HG03432 (cell line): ENCODE measurements around the gene FAM117A.
"Not testable (repeated sequence)": the region's sequence is repeated elsewhere in the genome, so short reads cannot be mapped to it uniquely, and the experiment has no call there.

Experiments
- ATAC-seq: cut with Tn5 transposase; IDR thresholded peaks from one replicate; pipeline ENCODE4 v1.9.1; 2021; ENCODE audit warnings: mild to moderate bottlenecking, moderate library complexity; ENCODE audit not compliant: unreplicated experiment

The FAM117A gene

DNA sequence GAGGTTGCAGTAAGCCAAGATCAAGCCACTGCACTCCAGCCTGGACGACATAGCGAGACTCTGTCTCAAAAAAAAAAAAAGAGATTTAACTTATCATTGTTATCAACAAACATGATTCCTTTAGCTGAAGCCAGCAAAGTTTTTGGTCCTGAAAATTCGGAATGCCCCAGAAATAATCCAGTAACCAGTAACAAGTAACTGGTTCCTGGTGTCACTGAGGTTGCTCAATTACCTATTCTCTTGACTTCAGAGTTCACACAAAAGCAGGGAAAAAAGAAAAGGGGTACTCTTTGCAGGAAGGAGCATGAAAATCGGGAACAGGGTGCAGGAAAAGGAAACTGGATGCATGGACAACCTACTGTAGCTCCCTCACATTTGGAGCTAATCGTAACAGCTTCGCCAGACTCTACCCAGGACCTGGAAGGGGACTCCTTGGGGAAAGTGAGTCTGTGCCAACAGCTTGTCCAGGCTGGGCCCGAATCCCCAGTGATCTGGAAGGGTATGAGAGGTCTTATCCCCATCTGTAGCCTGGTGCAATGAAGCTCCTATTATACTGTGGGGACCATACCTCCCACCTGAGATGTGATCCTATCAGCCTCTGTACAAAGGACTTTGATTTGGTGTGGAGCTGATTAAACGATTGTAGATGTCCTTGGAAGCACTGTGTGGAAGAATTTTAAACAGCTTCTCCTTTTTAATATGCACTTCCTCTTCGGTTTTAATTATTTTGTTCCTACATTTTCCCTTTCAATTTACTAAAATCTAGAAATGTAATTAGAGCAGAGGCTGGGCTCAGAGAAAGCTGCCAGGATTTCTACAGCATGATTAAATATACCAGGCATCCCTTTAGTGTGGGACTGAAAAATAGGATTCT lies 82.6 kb downstream of the FAM117A start:
- ATAC-seq = no peak

DNA sequence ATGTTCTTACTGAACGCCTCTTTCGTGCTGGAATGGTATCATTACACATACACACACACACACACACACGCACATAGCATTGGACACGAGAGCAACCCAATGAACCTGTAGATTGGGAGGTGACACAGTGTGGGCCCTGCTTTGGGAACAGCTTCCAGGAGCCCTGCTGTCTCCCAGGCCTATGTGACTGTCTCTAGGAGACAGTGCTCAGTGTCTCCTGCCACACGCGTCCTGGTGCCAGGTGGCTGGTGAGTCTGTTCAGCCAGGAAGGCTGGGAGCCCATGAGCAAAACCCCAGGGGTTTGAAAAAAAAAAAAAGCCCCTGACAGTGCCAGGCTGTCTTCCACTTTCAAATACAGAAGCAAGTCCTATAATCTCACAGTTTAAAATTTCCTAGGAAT lies 83.6 kb downstream of the FAM117A start:
- no peak for ATAC-seq

DNA sequence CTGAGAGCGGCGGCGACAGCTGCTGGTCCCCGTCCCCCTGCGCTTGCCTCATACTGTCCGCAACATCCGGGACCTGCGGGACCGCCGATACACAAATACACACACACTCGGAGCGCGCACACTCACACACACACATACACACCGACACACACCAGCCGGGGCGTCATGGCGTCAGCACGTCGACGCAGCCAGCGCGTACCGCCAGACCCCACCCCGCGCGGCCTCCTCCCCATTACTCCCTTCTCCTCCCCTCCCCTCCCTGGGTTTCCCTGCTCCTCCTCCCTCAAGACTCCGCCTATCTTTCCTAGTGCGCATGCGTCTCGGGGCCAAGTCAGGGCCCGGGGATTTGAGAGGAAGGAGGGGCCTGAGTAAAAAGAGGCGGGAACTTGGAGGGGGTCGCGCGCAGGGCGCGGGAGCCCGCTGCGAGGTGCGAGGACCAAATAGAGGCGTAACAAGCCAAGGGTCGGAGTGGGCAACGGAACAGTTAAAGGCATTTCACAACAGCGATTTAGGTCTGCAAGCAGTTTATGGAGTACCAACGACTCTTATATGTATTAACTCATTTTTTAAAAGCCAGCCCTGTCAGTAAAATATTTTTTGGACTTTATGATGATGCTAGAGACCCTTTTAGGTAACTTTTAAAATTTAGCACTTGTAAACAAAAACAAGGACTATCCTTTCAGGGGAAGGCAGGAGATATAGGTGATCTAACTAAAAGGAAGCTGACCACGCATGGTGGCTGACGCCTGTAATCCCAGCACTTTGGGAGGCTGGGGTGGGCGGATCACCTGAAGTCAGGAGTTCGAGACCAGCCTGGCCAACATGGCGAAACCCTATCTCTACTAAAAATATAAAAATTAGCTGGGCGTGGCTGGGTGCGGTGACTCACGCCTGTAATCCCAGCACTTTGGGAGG lies 85.7 kb downstream of the FAM117A start, which contains the start of gene SPOP:
Gene SPOP (minus strand): TSS at position 165 of the 915 bp plus-strand sequence. CDS start 55,287 bp downstream, outside the sequence.
- peak; percentile 78 for ATAC-seq

DNA sequence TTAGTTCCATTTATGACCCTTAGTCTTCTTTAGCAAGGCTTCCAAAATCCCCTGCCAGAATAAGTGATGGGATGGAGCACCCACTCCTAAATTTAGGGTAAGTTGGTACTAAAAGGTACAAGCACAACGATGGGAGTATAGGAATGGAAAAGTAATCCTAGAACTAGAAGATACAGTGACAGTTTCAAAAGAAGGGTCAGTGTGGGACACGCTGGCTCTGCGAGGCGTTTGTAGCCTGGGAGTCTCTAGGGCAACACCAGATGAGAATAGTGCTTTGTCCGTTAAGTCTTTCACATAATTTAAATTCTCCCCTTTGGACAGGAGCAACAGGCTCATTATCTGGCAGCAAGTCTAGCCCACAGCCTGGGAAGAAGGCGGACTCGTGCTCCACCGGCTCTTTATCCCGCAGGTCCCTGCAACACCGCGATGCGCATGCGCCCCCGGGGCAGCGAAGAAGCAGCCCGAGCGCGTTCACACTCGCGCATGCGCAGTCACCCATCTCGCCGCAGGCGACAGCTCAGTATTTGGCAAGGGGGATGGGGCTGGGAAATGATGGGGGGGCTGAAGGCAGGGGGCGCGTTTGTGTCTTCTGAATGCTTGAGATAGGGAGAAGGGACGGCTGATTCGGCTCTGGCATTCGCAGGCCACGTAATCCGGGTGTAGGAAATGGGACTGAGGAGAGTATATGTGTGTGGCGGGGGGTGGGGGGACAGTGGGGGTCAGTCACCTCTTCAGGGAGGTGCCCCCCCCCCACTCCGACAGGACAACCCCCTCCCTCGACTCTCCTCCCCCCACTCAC lies 86.6 kb downstream of the FAM117A start:
- peak; percentile 62 for ATAC-seq

DNA sequence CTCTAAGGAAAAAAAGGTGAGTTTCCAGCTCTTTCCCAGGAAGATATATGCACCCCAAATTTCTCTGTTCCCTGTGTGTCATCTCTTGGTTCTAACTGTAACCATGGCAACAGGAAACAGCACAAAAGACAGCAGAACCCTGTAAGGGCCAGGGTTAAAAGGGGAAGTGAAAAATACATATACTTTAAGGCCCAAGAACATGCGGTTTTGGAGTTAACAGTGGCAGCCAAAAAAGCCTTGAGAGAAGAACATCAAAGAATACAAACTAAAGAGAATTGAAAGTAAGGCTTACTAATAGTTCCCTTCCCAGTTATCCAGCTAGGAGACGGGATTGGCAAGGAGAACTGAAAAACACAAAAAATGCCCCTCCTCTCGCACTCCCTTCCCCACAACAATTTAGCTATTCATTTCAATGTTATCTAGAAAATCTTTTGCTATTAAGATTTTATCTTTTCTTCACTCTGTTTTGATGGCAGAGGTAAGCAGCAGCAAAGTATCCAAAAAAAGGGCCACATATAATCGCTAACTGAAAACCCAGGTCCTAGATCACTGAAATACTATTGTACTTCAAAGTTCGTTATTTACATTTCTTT lies 87.6 kb downstream of the FAM117A start:
- peak; percentile 62 for ATAC-seq

DNA sequence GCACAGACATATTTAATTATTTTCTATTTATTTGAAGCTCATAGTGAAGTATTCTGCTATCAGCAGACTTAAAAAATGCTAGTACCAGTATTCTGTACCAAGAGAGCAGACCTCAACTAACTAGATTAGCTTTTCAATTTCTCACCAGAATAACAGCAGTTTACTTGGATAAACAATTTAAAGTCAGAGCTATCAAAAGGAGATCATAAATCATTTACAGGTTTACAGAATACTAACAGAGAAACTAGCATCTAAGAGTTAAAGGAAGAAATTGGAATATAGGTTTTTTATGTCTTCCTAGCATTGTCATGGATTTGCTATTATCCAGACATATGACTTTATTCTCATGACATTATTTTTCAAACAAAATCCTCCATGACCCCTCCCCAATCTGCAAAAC lies 89.4 kb downstream of the FAM117A start:
- no peak for ATAC-seq

DNA sequence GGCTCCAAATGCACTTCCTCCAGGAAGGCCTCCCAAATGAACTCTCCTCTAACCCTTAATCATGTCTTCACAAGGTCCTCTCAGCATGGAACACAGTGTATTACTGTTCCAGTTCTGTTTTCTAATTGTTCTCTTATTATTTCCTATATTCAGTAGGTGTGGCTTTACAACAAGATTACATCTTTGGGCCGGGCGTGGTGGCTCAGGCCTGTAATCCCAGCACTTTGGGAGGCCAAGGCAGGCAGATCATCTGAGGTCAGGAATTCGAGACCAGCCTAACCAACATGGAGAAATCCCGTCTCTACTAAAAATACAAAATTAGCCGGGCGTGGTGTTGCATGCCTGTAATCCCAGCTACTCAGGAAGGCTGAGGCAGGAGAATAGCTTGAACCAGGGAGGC lies 90.3 kb downstream of the FAM117A start:
- not testable (repeated sequence) for ATAC-seq

DNA sequence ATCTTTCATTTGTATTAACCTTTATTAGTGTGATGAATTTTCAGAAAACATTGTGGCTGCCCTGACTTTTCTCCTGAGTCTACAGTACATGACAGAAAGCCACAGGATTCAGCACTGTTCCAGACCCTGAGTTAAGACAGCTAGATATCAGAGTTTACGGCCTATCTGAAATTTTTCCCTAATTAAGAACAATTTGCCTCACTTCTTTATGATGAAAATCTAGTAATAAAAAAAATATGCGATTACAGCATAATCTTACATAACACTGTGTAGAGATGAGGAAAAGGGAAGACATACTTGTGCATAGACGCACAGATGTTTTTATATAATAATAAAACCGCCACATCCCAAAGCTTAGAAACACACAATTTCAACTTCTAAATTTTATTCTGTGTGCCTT lies 93.3 kb downstream of the FAM117A start:
- no peak for ATAC-seq

DNA sequence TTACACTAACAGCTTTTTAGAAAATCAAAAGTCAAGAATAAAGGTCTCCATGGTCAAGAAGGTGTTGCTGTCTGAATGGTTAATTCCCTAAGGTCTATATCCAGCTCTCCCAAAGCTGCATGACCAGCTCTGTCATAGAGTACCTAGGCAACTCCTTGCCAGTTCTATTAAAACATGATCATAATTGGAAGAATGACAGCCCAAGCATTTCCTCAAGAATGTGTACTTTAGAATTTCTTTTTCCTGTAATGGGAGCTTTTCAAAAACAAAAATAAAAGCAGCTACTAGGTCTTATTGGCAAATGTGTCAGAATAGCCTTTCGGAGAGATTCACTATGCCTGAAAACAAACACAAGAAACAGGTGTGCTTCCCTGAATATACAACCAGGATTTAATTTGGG lies 93.9 kb downstream of the FAM117A start:
- no peak for ATAC-seq

DNA sequence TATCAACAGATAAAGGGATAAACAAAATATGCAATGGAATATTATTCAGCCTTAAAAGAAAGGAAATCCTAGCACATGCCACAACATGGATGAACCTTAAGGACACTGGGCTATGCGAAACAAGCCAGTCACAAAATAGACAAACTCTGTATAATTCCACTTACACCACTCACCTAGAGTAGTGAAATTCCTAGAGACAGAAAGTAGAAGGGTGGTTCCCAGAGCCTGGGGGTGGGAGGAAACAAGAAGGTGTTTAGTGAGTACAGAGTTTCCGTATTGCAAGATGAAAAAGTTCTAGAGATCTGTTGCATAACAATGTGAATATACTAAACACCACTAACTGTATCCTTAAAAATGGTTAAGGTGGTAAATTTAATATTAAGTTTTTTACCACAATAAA lies 96.1 kb downstream of the FAM117A start:
- ATAC-seq = no peak

DNA sequence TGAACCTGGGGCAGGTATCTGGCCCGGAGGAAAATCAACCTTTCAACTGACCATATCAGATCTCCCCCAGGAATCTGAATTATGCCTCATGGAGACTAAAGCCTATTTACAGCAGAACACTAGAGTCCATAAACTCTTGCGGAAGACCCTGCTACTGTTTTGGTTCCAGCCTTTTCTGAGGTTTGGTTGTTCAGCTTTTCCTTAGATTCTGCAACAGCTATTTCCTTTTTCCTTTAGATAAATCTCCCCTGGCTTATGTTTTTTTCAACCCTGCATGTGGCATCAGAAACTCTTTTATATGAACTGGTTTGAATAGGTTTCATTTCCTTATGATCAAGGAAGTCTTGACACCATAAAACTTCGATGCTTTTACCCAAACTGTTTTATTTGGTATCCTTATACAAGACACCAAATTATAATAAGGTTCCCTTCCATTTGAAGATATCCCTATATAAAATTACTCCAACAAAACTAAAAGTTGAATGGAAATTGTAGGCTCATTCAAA lies 99.2 kb downstream of the FAM117A start:
- ATAC-seq = no peak
